Ascending aorta (tissue), 2 donors: Measurements from ENCODE around the gene COL26A1. TPM values are rescaled to one million over a fixed set of nuclear protein-coding genes. Genes with fewer than 3 reads are reported as not detected.

Source experiments
- DNase-seq, 2 donors: peaks; one replicate each; pipeline ENCODE4 v3.0.0-alpha.2; 2019; ENCODE audit warnings: low spot score in 2 of 2
- H3K27ac ChIP-seq, 2 donors: fragments of 200-600 bp; sonication (generic); one replicate each; pipeline ENCODE4 v1.5.1; 2016 to 2017; ENCODE audit warnings: mild to moderate bottlenecking in 1 of 2
- H3K27me3 ChIP-seq: fragments of 200-600 bp; sonication (generic); one replicate; pipeline ENCODE4 v1.5.1; 2017
- H3K36me3 ChIP-seq, 2 donors: fragments of 200-600 bp; sonication (generic); one replicate each; pipeline ENCODE4 v1.5.1; 2016
- H3K4me1 ChIP-seq, 2 donors: fragments of 200-600 bp; sonication (generic); one replicate each; pipeline ENCODE4 v1.5.1; 2016 to 2017; ENCODE audit warnings: mild to moderate bottlenecking in 1 of 2
- H3K4me3 ChIP-seq, 2 donors: fragments of 200-600 bp; sonication (generic); one replicate each; pipeline ENCODE4 v1.5.1; 2016 to 2017; ENCODE audit warnings: mild to moderate bottlenecking in 1 of 2
- H3K9me3 ChIP-seq, 2 donors: fragments of 200-600 bp; sonication (generic); one replicate each; pipeline ENCODE4 v1.5.1; 2016
- CTCF ChIP-seq, 3 experiments: fragments of 200-600 bp in 2 of 3; fragments of 450-650 bp in 1 of 3; sonication (generic) in 2 of 3; IDR thresholded peaks; one replicate each; pipeline ENCODE4 v1.5.1; 2016 to 2019; ENCODE audit warnings: antibody characterized with exemption in 3 of 3, mild to moderate bottlenecking in 1 of 3, moderate library complexity in 1 of 3
- intact Hi-C: fragments of 100-400 bp; cut with DNase I; formaldehyde crosslinking; loops from one replicate; pipeline ENCODE4 v1.15.1; 2023
- total RNA-seq: library from RNA; depleted of rRNA; stranded (reverse); fragments of >200 nt; gene quantifications from one replicate; pipeline ENCODE4 v1.1.0, GENCODE V29; 2016

COL26A1 gene
- total RNA-seq, 1 donor from 2014 or later, result not detected

DNA sequence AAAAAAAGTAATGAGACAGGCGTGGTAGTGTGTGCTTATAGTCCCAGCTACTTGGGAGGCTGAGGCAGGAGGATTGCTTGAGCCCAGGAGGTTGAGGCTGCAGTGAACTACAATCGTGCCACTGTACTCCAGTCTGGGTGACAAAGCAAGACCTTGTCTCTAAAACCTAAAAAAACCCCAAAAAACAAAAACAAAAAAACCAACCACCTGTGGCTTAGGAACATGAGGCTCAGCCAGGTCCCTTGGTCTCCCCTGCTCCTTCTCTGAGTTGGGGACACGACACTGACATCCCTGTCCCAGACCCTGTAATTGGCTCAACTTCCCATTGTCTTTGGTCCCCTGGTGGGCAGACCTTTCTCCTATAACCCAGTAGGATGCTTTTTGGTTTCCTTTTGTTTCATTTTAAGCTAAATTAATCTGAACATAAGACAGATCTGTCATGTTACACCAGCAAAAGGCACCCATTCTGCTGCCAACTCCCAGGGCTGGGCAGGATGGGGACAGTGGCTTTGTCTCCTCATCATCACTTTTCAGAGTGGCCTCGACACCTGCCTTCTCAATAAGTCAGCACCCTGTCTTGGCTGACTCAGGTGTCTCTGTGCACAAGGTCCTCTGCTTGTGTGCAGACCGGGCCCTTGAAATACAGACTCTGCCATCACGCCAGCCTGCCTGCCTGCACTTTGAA lies 192.1 kb downstream of the COL26A1 start:
- no peak for TF ChIP-seq CTCF (IDR thresholded peaks at IDR 0.05)
- H3K4me1 ChIP-seq, result no peaks in the 10 kb centered on the region
- H3K36me3 ChIP-seq, result no peaks in the 10 kb centered on the region
- no peak overlapping the region for H3K27ac ChIP-seq
- intact Hi-C loops, result no loop called here
- H3K27me3 ChIP-seq, result no peaks in the 10 kb centered on the region
- no peaks in the 10 kb centered on the region for H3K9me3 ChIP-seq
- H3K4me3 ChIP-seq, result no peak overlapping the region
- no peak for DNase-seq

DNA sequence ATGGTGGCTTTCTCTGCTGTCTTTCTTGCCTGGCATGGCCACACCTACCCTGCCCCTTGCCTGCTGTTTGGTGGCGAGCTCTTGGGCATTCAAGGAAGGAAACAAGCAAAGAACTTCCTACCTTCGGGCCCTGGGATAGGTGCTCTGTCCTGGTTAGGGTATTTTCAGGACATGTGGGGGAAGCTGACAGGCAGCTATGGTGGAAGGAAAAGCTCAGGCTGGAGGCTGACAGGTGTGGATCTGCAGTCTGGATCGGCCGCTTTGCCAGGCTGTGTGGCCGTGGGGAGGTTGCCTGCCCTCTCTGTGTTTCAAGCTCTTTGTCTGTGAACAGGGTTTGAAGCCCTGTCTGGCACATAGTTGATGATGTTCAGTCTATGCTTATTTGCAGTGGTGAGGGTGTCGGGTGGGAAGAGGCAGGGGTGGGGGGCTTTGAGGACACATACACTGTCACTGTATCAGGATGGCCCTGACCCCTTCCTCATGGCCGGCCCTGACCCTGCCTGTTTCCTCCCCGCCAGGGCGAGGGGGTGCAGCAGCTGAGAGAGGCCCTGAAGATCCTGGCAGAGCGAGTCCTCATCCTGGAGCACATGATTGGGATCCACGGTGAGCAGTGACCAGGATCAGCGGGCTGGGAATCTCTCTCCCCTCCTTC lies 192.7 kb downstream of the COL26A1 start:
- DNase-seq, result peak in 1 of 2 donors; percentile 50
- Histone ChIP-seq H3K9me3 (no peaks in the 10 kb centered on the region), H3K4me1 (no peaks in the 10 kb centered on the region), H3K27ac (no peak overlapping the region), H3K36me3 (no peaks in the 10 kb centered on the region), H3K4me3 (no peak overlapping the region), H3K27me3 (no peaks in the 10 kb centered on the region)
- intact Hi-C loops, result no loop called here
- TF ChIP-seq CTCF (IDR thresholded peaks at IDR 0.05), result no peak

- DNase-seq, result peak in 1 of 2 donors; percentile 34
- H3K36me3 ChIP-seq, result no peaks in the 10 kb centered on the region
- no peak for TF ChIP-seq CTCF (IDR thresholded peaks at IDR 0.05)
- intact Hi-C loops, result no loop called here
- H3K27me3 ChIP-seq, result no peaks in the 10 kb centered on the region
- H3K4me3 ChIP-seq, result no peak overlapping the region
- H3K9me3 ChIP-seq, result no peaks in the 10 kb centered on the region
- H3K4me1 ChIP-seq, result no peaks in the 10 kb centered on the region
- no peak overlapping the region for H3K27ac ChIP-seq
Measured at GRCh38 chr7:101555921-101556275, 193.2 kb downstream of the COL26A1 start.

- H3K4me3 ChIP-seq, result no peak overlapping the region
- H3K4me1 ChIP-seq, result no peaks in the 10 kb centered on the region
- no peak for TF ChIP-seq CTCF (IDR thresholded peaks at IDR 0.05)
- no peaks in the 10 kb centered on the region for H3K9me3 ChIP-seq
- H3K27me3 ChIP-seq, result no peaks in the 10 kb centered on the region
- intact Hi-C loops, result no loop called here
- H3K27ac ChIP-seq, result no peak overlapping the region
- no peaks in the 10 kb centered on the region for H3K36me3 ChIP-seq
- peak in 1 of 2 donors; percentile 18 for DNase-seq
Measured at GRCh38 chr7:101556453-101556968, 193.8 kb downstream of the COL26A1 start.

GRCh38 chr7:101557421-101557820 lies 194.7 kb downstream of the COL26A1 start:
- Histone ChIP-seq H3K4me3 (no peak overlapping the region), H3K36me3 (no peaks in the 10 kb centered on the region), H3K4me1 (no peaks in the 10 kb centered on the region), H3K27ac (no peak overlapping the region), H3K27me3 (no peaks in the 10 kb centered on the region), H3K9me3 (no peaks in the 10 kb centered on the region)
- peak in 1 of 2 donors; percentile 40 for DNase-seq
- TF ChIP-seq CTCF (IDR thresholded peaks at IDR 0.05), result no peak
- intact Hi-C loops, result no loop called here
